Measurements from ENCODE around the gene TRIM40. TPM values are rescaled to one million over a fixed set of nuclear protein-coding genes. Genes with fewer than 3 reads are reported as not detected.
"Not testable (repeated sequence)": the region's sequence is repeated elsewhere in the genome, so short reads cannot be mapped to it uniquely, and the experiment has no call there.

TRIM40 gene
- total and polyA plus RNA-seq, 8 donors: 0.09 to 0.16 (median 0.14) TPM; not detected in 4

GRCh38 chr6:30131947-30132497 is 3.9 kb upstream of the TRIM40 start:
- Histone ChIP-seq H3K27me3 (peaks cover 25 to 80% of the 10 kb centered on the region in 2 donors), H3K27ac (no peak overlapping the region), H3K4me1 (peaks cover 0 to 12% of the 10 kb centered on the region in 2 donors), H3K36me3 (no peaks in the 10 kb centered on the region), H3K4me3 (no peak overlapping the region), H3K9me3 (no peaks in the 10 kb centered on the region)
- ATAC-seq: no peak
- no peak for TF ChIP-seq CTCF (IDR thresholded peaks at IDR 0.05)
- DNase-seq: no peak
- intact Hi-C loops (cut with DNase I): no loop called here

GRCh38 chr6:30135147-30135546 is 793 bp upstream of the TRIM40 start:
- Histone ChIP-seq H3K4me1 (peaks cover 0 to 9% of the 10 kb centered on the region in 2 donors), H3K4me3 (no peak overlapping the region), H3K36me3 (no peaks in the 10 kb centered on the region), H3K27me3 (peaks cover 2 to 55% of the 10 kb centered on the region in 2 donors), H3K27ac (no peak overlapping the region), H3K9me3 (no peaks in the 10 kb centered on the region)
- no peak for ATAC-seq
- no peak for TF ChIP-seq CTCF (IDR thresholded peaks at IDR 0.05)
- intact Hi-C loops (cut with DNase I): no loop called here
- no peak for DNase-seq

GRCh38 chr6:30136570-30137286 is 788 bp downstream of the TRIM40 start:
- no peak for DNase-seq
- no peaks in the 10 kb centered on the region for H3K4me1 ChIP-seq
- intact Hi-C loops (cut with DNase I): no loop called here
- no peak for ATAC-seq
- H3K9me3 ChIP-seq: no peaks in the 10 kb centered on the region
- no peak overlapping the region for H3K27ac ChIP-seq
- peaks cover 6 to 47% of the 10 kb centered on the region in 2 donors for H3K27me3 ChIP-seq
- no peaks in the 10 kb centered on the region for H3K36me3 ChIP-seq
- TF ChIP-seq CTCF (IDR thresholded peaks at IDR 0.05): no peak
- no peak overlapping the region for H3K4me3 ChIP-seq

GRCh38 chr6:30140240-30140639 is 4.3 kb downstream of the TRIM40 start:
- ATAC-seq; H3K36me3 ChIP-seq; DNase-seq; H3K4me3 ChIP-seq; H3K9me3 ChIP-seq; intact Hi-C loops (cut with DNase I); H3K27ac ChIP-seq; H3K4me1 ChIP-seq: not testable (repeated sequence)
- H3K27me3 ChIP-seq: peaks cover 15 to 39% of the 10 kb centered on the region in 2 donors

GRCh38 chr6:30142665-30143064 is 6.7 kb downstream of the TRIM40 start:
- intact Hi-C loops (cut with DNase I): no loop called here
- peaks cover 15 to 43% of the 10 kb centered on the region in 2 donors for H3K27me3 ChIP-seq
- no peaks in the 10 kb centered on the region for H3K4me1 ChIP-seq
- ATAC-seq (no peak), DNase-seq (no peak)
- no peak overlapping the region for H3K27ac ChIP-seq
- TF ChIP-seq CTCF (IDR thresholded peaks at IDR 0.05): no peak
- H3K9me3 ChIP-seq: no peaks in the 10 kb centered on the region
- H3K36me3 ChIP-seq: no peaks in the 10 kb centered on the region
- H3K4me3 ChIP-seq: no peak overlapping the region
